Measurements from ENCODE around the gene FAM110A.
"Not testable (repeated sequence)": the region's sequence is repeated elsewhere in the genome, so short reads cannot be mapped to it uniquely, and the experiment has no call there.

Gene FAM110A

GRCh38 chr20:818001-818664, 15.4 kb upstream of the FAM110A start:
- no peak for DNase-seq (ENCODE audit: low spot score in 2 of 2)
- H3K27me3 Mint-ChIP-seq, result peaks cover 14% of the 10 kb centered on the region

GRCh38 chr20:819680-820322, 13.7 kb upstream of the FAM110A start:
- ATAC-seq (ENCODE audit: low read depth), result no peak
- H3K9me3 Mint-ChIP-seq, result no peaks in the 10 kb centered on the region
- H3K27ac Mint-ChIP-seq, result no peak overlapping the region
- H3K4me1 Mint-ChIP-seq, result peaks cover 12% of the 10 kb centered on the region
- H3K27me3 Mint-ChIP-seq, result peaks cover 13% of the 10 kb centered on the region
- no peak for DNase-seq (ENCODE audit: low spot score in 2 of 2)
- no peaks in the 10 kb centered on the region for H3K36me3 Mint-ChIP-seq
- no peak overlapping the region for H3K4me3 Mint-ChIP-seq

More at GRCh38 chr20:818001-818664, 15.4 kb upstream of the FAM110A start:
- Mint-ChIP-seq H3K27ac (no peak overlapping the region), H3K36me3 (no peaks in the 10 kb centered on the region), H3K4me1 (peaks cover 12% of the 10 kb centered on the region), H3K4me3 (no peak overlapping the region), H3K9me3 (no peaks in the 10 kb centered on the region)
- no peak for ATAC-seq (ENCODE audit: low read depth)

- ATAC-seq (ENCODE audit: low read depth), result no peak
- H3K4me3 Mint-ChIP-seq, result no peak overlapping the region
These were observed 13.1 kb upstream of the FAM110A start for GRCh38 chr20:820323-820953.

GRCh38 chr20:821046-821730, 12.3 kb upstream of the FAM110A start:
- H3K4me1 Mint-ChIP-seq, result peaks cover 10% of the 10 kb centered on the region
- H3K27ac Mint-ChIP-seq, result no peak overlapping the region
- no peaks in the 10 kb centered on the region for H3K9me3 Mint-ChIP-seq
- H3K27me3 Mint-ChIP-seq, result peaks cover 11% of the 10 kb centered on the region
- H3K36me3 Mint-ChIP-seq, result no peaks in the 10 kb centered on the region
- ATAC-seq (ENCODE audit: low read depth), result no peak
- no peak for DNase-seq (ENCODE audit: low spot score in 2 of 2)
- H3K4me3 Mint-ChIP-seq, result no peak overlapping the region

More at GRCh38 chr20:820323-820953, 13.1 kb upstream of the FAM110A start:
- H3K9me3 Mint-ChIP-seq, result no peaks in the 10 kb centered on the region
- no peak for DNase-seq (ENCODE audit: low spot score in 2 of 2)
- no peaks in the 10 kb centered on the region for H3K36me3 Mint-ChIP-seq
- peaks cover 13% of the 10 kb centered on the region for H3K27me3 Mint-ChIP-seq
- peaks cover 12% of the 10 kb centered on the region for H3K4me1 Mint-ChIP-seq
- H3K27ac Mint-ChIP-seq, result no peak overlapping the region

DNA sequence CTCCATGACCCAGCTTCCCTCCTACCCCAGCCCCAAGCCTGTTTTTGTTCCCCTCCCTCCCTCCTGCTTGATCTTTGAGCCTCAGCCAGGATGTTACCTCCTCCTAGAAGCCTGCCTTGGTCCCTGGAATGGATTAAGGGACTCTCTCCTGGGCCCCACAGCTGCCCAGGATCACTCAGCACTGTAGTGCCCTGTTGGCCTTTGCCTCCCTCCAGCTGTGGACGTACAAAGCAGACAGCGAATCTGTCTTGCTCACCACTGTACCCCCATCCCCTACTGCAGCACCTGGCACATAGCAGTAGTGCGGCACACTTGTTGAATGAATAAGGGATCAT, 11.8 kb upstream of the FAM110A start:
- H3K9me3 Mint-ChIP-seq, result no peaks in the 10 kb centered on the region
- H3K4me1 Mint-ChIP-seq, result peaks cover 10% of the 10 kb centered on the region
- H3K4me3 Mint-ChIP-seq, result no peak overlapping the region
- no peak overlapping the region for H3K27ac Mint-ChIP-seq
- DNase-seq (ENCODE audit: low spot score in 2 of 2) (no peak), ATAC-seq (ENCODE audit: low read depth) (no peak)
- peaks cover 11% of the 10 kb centered on the region for H3K27me3 Mint-ChIP-seq
- H3K36me3 Mint-ChIP-seq, result no peaks in the 10 kb centered on the region

DNA sequence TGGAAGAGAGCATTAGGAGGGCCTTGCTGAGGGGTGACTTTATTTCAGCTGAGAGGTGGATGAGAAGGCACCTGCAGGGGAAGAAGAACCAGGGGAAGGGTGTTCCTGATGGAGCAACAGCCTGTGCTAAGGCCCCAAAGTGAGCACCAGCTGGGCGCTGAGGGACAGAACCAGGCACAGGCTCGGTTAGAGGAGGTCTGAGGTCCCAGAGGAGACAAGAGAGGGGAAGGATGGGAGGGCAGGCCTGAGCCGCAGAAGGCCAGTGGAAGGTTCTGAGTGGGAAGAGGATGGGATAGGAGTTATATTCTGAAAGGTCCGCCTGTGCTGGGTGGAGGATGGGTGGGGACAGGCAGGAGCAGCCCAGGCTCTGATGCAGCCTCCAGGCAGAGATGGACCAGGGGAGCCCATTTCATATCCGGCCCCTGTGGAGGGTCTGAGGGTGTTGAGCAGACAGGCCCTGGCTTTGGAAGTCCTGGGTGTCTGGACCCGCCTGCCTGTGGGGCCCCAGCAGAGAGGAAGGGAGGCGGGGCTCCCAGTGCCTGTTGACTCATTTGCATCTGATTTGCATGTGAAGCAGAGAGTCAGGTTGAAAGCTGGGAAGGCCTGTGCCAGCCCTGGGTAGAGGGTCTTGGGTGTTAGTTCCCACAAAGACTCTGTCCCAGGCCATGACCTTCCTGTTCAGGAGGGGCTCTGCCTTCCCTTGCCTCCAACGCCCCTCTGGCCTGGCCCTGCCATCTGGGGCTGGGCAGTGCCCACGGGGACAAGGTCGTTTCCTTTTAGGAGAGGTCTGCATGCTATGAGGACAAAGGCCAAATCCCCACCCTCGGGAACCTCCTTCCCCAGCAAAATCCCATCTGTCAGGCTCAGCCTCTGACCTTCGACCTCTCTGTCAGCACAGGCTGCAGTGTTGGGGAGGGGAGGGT, 10.6 kb upstream of the FAM110A start:
- no peak for DNase-seq (ENCODE audit: low spot score in 2 of 2)
- no peak for ATAC-seq (ENCODE audit: low read depth)
- peaks cover 10% of the 10 kb centered on the region for H3K4me1 Mint-ChIP-seq
- no peaks in the 10 kb centered on the region for H3K9me3 Mint-ChIP-seq
- H3K4me3 Mint-ChIP-seq, result no peak overlapping the region
- no peaks in the 10 kb centered on the region for H3K36me3 Mint-ChIP-seq
- H3K27ac Mint-ChIP-seq, result peak overlapping the region; percentile 35
- peaks cover 11% of the 10 kb centered on the region for H3K27me3 Mint-ChIP-seq

- ATAC-seq (ENCODE audit: low read depth) (no peak), DNase-seq (ENCODE audit: low spot score in 2 of 2) (no peak)
- Mint-ChIP-seq H3K9me3 (no peaks in the 10 kb centered on the region), H3K27ac (no peak overlapping the region), H3K36me3 (no peaks in the 10 kb centered on the region), H3K27me3 (peaks cover 11% of the 10 kb centered on the region), H3K4me1 (peaks cover 10% of the 10 kb centered on the region), H3K4me3 (no peak overlapping the region)
These were observed 10.0 kb upstream of the FAM110A start for GRCh38 chr20:823574-823902.

GRCh38 chr20:824490-824889, 9.0 kb upstream of the FAM110A start:
- Mint-ChIP-seq H3K4me3 (no peak overlapping the region), H3K9me3 (no peaks in the 10 kb centered on the region), H3K36me3 (no peaks in the 10 kb centered on the region), H3K27me3 (peaks cover 11% of the 10 kb centered on the region), H3K4me1 (peaks cover 10% of the 10 kb centered on the region), H3K27ac (no peak overlapping the region)
- ATAC-seq (ENCODE audit: low read depth) (no peak), DNase-seq (ENCODE audit: low spot score in 2 of 2) (no peak)

DNA sequence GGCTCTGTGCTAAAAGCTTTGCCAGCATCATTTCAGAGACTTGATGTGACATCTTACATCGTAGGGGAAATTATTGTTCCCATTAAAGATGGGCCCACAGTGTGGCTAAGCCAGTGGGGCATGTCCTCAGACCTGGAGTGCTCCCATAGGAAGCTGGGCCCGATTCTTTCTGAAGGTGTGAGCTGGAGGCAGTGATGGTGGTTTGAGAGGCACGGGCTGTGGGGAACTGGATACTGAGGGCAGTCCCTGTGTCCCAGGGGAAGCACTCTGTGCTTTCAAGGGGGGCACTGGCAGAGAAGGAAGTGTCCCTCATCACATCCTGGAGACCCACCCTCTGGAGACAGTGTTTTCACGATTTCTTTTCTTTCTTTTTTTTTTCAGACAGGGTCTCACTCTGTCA, 8.6 kb upstream of the FAM110A start:
- Mint-ChIP-seq H3K4me3 (no peak overlapping the region), H3K9me3 (no peaks in the 10 kb centered on the region), H3K27ac (no peak overlapping the region), H3K36me3 (no peaks in the 10 kb centered on the region), H3K27me3 (peaks cover 11% of the 10 kb centered on the region), H3K4me1 (peaks cover 10% of the 10 kb centered on the region)
- no peak for DNase-seq (ENCODE audit: low spot score in 2 of 2)
- ATAC-seq (ENCODE audit: low read depth), result no peak

- Mint-ChIP-seq H3K4me1 (peaks cover 6% of the 10 kb centered on the region), H3K36me3 (no peaks in the 10 kb centered on the region), H3K4me3 (no peak overlapping the region), H3K27me3 (peaks cover 11% of the 10 kb centered on the region), H3K9me3 (no peaks in the 10 kb centered on the region), H3K27ac (no peak overlapping the region)
- ATAC-seq (ENCODE audit: low read depth) (no peak), DNase-seq (ENCODE audit: low spot score in 2 of 2) (no peak)
These were observed 7.6 kb upstream of the FAM110A start for GRCh38 chr20:825710-826421.

GRCh38 chr20:826695-827323, 6.7 kb upstream of the FAM110A start:
- no peak overlapping the region for H3K4me3 Mint-ChIP-seq
- DNase-seq (ENCODE audit: low spot score in 2 of 2) (no peak), ATAC-seq (ENCODE audit: low read depth) (no peak)
- H3K9me3 Mint-ChIP-seq, result no peaks in the 10 kb centered on the region
- H3K36me3 Mint-ChIP-seq, result no peaks in the 10 kb centered on the region
- no peak overlapping the region for H3K27ac Mint-ChIP-seq
- H3K27me3 Mint-ChIP-seq, result peaks cover 11% of the 10 kb centered on the region
- peaks cover 6% of the 10 kb centered on the region for H3K4me1 Mint-ChIP-seq

GRCh38 chr20:827981-828380, 5.5 kb upstream of the FAM110A start:
- not testable (repeated sequence) for H3K4me1 Mint-ChIP-seq; H3K4me3 Mint-ChIP-seq; ATAC-seq (ENCODE audit: low read depth); H3K27ac Mint-ChIP-seq; H3K36me3 Mint-ChIP-seq; DNase-seq (ENCODE audit: low spot score in 2 of 2); H3K27me3 Mint-ChIP-seq; H3K9me3 Mint-ChIP-seq

GRCh38 chr20:828987-829386, 4.5 kb upstream of the FAM110A start:
- no peak for DNase-seq (ENCODE audit: low spot score in 2 of 2)
- H3K9me3 Mint-ChIP-seq, result no peaks in the 10 kb centered on the region
- no peak for ATAC-seq (ENCODE audit: low read depth)
- peaks cover 6% of the 10 kb centered on the region for H3K27me3 Mint-ChIP-seq
- H3K4me3 Mint-ChIP-seq, result no peak overlapping the region
- no peak overlapping the region for H3K27ac Mint-ChIP-seq
- peaks cover 6% of the 10 kb centered on the region for H3K4me1 Mint-ChIP-seq
- no peaks in the 10 kb centered on the region for H3K36me3 Mint-ChIP-seq
